ENCODE data around the gene SYDE2. TPM values are rescaled to one million over a fixed set of nuclear protein-coding genes. Genes with fewer than 3 reads are reported as not detected.
"Not testable (repeated sequence)": the region's sequence is repeated elsewhere in the genome, so short reads cannot be mapped to it uniquely, and the experiment has no call there.

SYDE2 gene
- total and polyA plus RNA-seq, 2 donors (not counting 1 experiment from before 2014, with no cell fraction given): 3.6 to 7.4 TPM

DNA sequence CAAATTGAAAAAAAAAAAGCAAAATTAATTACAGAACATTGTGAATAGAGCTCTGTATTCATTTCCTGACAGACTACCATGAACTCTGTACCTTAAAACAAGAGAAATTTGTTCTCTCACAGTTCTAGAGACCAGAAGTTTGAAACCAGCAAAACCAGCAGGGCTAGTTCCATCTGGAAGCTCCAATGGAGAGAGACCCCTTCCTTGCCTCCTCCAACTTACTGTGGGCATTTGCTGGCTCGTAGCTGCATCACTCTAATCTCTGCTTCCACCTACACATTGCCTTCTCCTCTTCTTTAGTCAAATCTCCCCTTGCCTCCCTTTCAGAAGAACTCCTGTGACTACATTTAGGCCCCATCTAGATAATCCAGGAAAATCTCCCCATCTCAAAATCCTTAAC lies 56.5 kb downstream of the SYDE2 start:
- no peak overlapping the region for H3K27ac ChIP-seq (ENCODE audit: insufficient read depth, low read length)
- H4K20me1 ChIP-seq (ENCODE audit: control insufficient read depth, extremely low read depth, insufficient read depth, low read length): no peaks in the 10 kb centered on the region
- H3K9ac ChIP-seq (ENCODE audit: insufficient read depth, low read length): no peak overlapping the region
- DNase-seq (ENCODE audit: low read depth in 2 of 2): no peak
- H3K36me3 ChIP-seq (ENCODE audit: control insufficient read depth, insufficient read depth, low read length): no peaks in the 10 kb centered on the region
- H3K4me1 ChIP-seq (ENCODE audit: control insufficient read depth, extremely low read depth, insufficient read depth, low read length): no peaks in the 10 kb centered on the region
- H3K27me3 ChIP-seq (ENCODE audit: control insufficient read depth, insufficient read depth, low read length): no peaks in the 10 kb centered on the region
- no peak overlapping the region for H2AFZ ChIP-seq (ENCODE audit: low read length)
- H3K9me3 ChIP-seq (ENCODE audit: control insufficient read depth, insufficient read depth, low read depth, low read length): no peaks in the 10 kb centered on the region
- no peak for TF ChIP-seq EZH2 (IDR thresholded peaks at IDR 0.05; ENCODE audit: low read length, missing control alignments)
- TF ChIP-seq, protein P1, sequence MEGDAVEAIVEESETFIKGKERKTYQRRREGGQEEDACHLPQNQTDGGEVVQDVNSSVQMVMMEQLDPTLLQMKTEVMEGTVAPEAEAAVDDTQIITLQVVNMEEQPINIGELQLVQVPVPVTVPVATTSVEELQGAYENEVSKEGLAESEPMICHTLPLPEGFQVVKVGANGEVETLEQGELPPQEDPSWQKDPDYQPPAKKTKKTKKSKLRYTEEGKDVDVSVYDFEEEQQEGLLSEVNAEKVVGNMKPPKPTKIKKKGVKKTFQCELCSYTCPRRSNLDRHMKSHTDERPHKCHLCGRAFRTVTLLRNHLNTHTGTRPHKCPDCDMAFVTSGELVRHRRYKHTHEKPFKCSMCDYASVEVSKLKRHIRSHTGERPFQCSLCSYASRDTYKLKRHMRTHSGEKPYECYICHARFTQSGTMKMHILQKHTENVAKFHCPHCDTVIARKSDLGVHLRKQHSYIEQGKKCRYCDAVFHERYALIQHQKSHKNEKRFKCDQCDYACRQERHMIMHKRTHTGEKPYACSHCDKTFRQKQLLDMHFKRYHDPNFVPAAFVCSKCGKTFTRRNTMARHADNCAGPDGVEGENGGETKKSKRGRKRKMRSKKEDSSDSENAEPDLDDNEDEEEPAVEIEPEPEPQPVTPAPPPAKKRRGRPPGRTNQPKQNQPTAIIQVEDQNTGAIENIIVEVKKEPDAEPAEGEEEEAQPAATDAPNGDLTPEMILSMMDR (conservative IDR thresholded peaks at IDR 0.05 in 1 of 2, IDR thresholded peaks at IDR 0.05 in 1 of 2; ENCODE audit: low read depth in 1 of 2, low read length in 2 of 2): no peak
- no peak overlapping the region for H3K4me3 ChIP-seq (replicated peaks in 1 of 4; ENCODE audit: control extremely low read depth in 1 of 4, insufficient read depth in 1 of 4, low read depth in 3 of 4, low read length in 4 of 4)
- H3K4me2 ChIP-seq (ENCODE audit: extremely low read depth, insufficient read depth, low read length): no peak overlapping the region
- no peaks in the 10 kb centered on the region for H3K79me2 ChIP-seq (ENCODE audit: control insufficient read depth, insufficient read depth, low read length)

DNA sequence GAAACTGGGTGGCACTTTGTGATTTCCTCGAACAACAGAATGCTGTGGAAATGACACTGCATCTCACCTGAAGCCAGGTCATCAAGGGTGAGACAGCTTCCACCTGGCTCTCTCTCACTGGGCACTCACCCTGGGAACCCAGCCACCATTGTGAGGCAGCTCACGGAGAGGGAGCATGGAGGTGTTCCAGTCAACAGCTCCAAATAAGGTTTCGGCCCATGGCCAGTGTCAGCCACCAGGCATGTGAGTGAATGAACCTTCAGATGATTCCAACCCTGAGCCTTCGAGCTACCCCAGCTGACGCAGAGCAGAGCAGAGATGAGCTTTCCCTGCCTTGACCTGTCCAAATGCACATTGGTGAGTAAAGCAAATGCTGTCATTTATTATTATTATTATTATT lies 58.1 kb downstream of the SYDE2 start:
- DNase-seq (ENCODE audit: low read depth in 2 of 2): no peak
- H3K4me1 ChIP-seq (ENCODE audit: control insufficient read depth, extremely low read depth, insufficient read depth, low read length): no peaks in the 10 kb centered on the region
- no peaks in the 10 kb centered on the region for H3K27me3 ChIP-seq (ENCODE audit: control insufficient read depth, insufficient read depth, low read length)
- no peak overlapping the region for H3K9ac ChIP-seq (ENCODE audit: insufficient read depth, low read length)
- no peak overlapping the region for H3K4me3 ChIP-seq (replicated peaks in 1 of 4; ENCODE audit: control extremely low read depth in 1 of 4, insufficient read depth in 1 of 4, low read depth in 3 of 4, low read length in 4 of 4)
- no peak overlapping the region for H3K4me2 ChIP-seq (ENCODE audit: extremely low read depth, insufficient read depth, low read length)
- no peak overlapping the region for H2AFZ ChIP-seq (ENCODE audit: low read length)
- no peak overlapping the region for H3K27ac ChIP-seq (ENCODE audit: insufficient read depth, low read length)
- H4K20me1 ChIP-seq (ENCODE audit: control insufficient read depth, extremely low read depth, insufficient read depth, low read length): no peaks in the 10 kb centered on the region
- H3K79me2 ChIP-seq (ENCODE audit: control insufficient read depth, insufficient read depth, low read length): no peaks in the 10 kb centered on the region
- H3K9me3 ChIP-seq (ENCODE audit: control insufficient read depth, insufficient read depth, low read depth, low read length): no peaks in the 10 kb centered on the region
- no peaks in the 10 kb centered on the region for H3K36me3 ChIP-seq (ENCODE audit: control insufficient read depth, insufficient read depth, low read length)
- no peak for TF ChIP-seq EZH2 (IDR thresholded peaks at IDR 0.05; ENCODE audit: low read length, missing control alignments)
- TF ChIP-seq, protein P1 (conservative IDR thresholded peaks at IDR 0.05 in 1 of 2, IDR thresholded peaks at IDR 0.05 in 1 of 2; ENCODE audit: low read depth in 1 of 2, low read length in 2 of 2): no peak

DNA sequence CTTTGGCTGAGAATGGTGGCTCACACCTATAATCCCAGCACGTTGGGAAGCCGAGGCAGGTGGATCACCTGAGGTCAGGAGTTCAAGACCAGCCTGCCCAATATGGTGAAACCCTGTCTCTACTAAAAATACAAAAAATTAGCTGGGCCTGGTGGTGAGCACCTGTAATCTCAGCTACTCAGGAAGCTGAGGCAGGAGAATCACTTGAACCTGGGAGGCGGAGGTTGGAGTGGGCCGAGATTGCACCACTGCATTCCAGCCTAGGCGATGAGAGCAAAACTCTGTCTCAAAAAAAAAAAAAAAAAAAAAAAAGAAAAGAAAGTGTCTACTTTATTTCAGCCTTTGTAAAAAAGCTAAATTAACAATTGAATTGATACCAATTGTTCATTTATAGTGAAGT lies 62.4 kb downstream of the SYDE2 start:
- not testable (repeated sequence) for H3K4me2 ChIP-seq (ENCODE audit: extremely low read depth, insufficient read depth, low read length); H3K9me3 ChIP-seq (ENCODE audit: control insufficient read depth, insufficient read depth, low read depth, low read length); H2AFZ ChIP-seq (ENCODE audit: low read length); DNase-seq (ENCODE audit: low read depth in 2 of 2); H3K9ac ChIP-seq (ENCODE audit: insufficient read depth, low read length); H3K27me3 ChIP-seq (ENCODE audit: control insufficient read depth, insufficient read depth, low read length); H3K27ac ChIP-seq (ENCODE audit: insufficient read depth, low read length); H4K20me1 ChIP-seq (ENCODE audit: control insufficient read depth, extremely low read depth, insufficient read depth, low read length); H3K4me1 ChIP-seq (ENCODE audit: control insufficient read depth, extremely low read depth, insufficient read depth, low read length); H3K36me3 ChIP-seq (ENCODE audit: control insufficient read depth, insufficient read depth, low read length); H3K4me3 ChIP-seq (replicated peaks in 1 of 4; ENCODE audit: control extremely low read depth in 1 of 4, insufficient read depth in 1 of 4, low read depth in 3 of 4, low read length in 4 of 4); H3K79me2 ChIP-seq (ENCODE audit: control insufficient read depth, insufficient read depth, low read length)

Measured in fibroblast of lung (primary cell).